VCaP (cell line): ENCODE data around the gene TTC12.

ENCODE experiments used
- H3K27ac ChIP-seq: fragments of 450-650 bp; 2 replicates; pipeline ENCODE4 v1.5.1; 2017
- CTCF ChIP-seq: fragments of 450-650 bp; conservative IDR thresholded peaks from 2 replicates; pipeline ENCODE4 v1.5.1; 2017; ENCODE audit warnings: mild to moderate bottlenecking, moderate library complexity

The TTC12 gene

GRCh38 chr11:113405724-113406478 lies 91.5 kb downstream of the TTC12 start:
- no peak for TF ChIP-seq CTCF
- no peak overlapping the region for H3K27ac ChIP-seq

GRCh38 chr11:113407163-113407562 lies 92.8 kb downstream of the TTC12 start:
- H3K27ac ChIP-seq, result no peak overlapping the region
- no peak for TF ChIP-seq CTCF

GRCh38 chr11:113408206-113408605 lies 93.8 kb downstream of the TTC12 start:
- TF ChIP-seq CTCF, result no peak
- H3K27ac ChIP-seq, result no peak overlapping the region

- H3K27ac ChIP-seq, result no peak overlapping the region
- TF ChIP-seq CTCF, result no peak
Measured at GRCh38 chr11:113408887-113409286, 94.5 kb downstream of the TTC12 start.

GRCh38 chr11:113409526-113409925 lies 95.1 kb downstream of the TTC12 start:
- no peak overlapping the region for H3K27ac ChIP-seq
- TF ChIP-seq CTCF, result no peak

GRCh38 chr11:113410414-113411135 lies 96.2 kb downstream of the TTC12 start:
- no peak overlapping the region for H3K27ac ChIP-seq
- TF ChIP-seq CTCF, result no peak

- TF ChIP-seq CTCF, result no peak
- no peak overlapping the region for H3K27ac ChIP-seq
Measured at GRCh38 chr11:113411536-113411935, 97.2 kb downstream of the TTC12 start.
